ENCODE measurements around the gene TAT. TPM values are rescaled to one million over a fixed set of nuclear protein-coding genes. Genes with fewer than 3 reads are reported as not detected.

The TAT gene
- total and polyA plus RNA-seq, 9 donors: 0.02 to 1.3 (median 0.34) TPM; not detected in 4

DNA sequence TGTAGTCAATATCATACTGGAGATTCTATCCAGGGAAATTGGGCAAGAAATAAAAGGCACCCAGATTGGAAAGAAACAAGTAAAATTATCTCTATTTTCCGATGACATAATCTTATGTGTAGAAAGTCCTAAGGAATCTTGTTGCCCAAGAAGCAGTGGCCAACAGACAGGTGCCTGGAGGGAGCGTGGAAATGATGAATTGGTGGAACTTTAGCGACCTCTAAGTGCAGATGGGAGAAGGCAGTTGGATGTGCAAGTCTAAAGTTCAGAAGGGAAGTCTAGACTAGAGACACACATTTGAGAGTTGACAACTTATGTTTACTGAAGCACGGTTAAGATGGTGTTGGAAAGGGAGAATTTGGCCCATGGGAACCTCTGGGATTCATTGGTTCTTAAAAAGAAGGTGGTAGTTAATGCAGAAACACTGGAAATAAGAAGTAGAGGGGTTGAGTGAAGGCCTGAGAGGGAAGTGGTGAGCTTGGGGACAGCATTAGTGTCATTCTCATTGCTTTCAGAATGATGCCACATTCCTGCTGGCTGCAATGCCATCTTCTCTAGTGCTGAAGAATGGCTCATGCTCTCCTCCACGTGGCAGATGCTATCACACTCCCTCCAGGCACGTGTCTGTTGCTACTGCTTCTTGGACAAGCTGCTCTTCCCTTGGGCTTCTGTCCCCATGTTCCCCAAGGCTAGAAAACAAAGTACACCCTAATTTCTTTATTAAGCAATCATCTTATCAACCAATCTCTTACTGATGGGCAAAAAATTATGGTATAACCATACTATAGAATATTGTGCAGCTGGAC is 24.0 kb downstream of the TAT start:
- Histone ChIP-seq H3K36me3 (no peaks in the 10 kb centered on the region), H3K4me1 (ENCODE audit: insufficient read depth) (no peaks in the 10 kb centered on the region), H3K9me3 (no peaks in the 10 kb centered on the region), H3K27ac (no peak overlapping the region), H3K27me3 (no peaks in the 10 kb centered on the region), H3K4me3 (no peak overlapping the region)
- intact Hi-C loops (cut with DNase I): loop anchor here in 1 of 4 donors (1.0 kb wide), 1 partner anchor 11 kb away; no protein-coding TSS in a partner anchor
- TF ChIP-seq, protein P1, sequence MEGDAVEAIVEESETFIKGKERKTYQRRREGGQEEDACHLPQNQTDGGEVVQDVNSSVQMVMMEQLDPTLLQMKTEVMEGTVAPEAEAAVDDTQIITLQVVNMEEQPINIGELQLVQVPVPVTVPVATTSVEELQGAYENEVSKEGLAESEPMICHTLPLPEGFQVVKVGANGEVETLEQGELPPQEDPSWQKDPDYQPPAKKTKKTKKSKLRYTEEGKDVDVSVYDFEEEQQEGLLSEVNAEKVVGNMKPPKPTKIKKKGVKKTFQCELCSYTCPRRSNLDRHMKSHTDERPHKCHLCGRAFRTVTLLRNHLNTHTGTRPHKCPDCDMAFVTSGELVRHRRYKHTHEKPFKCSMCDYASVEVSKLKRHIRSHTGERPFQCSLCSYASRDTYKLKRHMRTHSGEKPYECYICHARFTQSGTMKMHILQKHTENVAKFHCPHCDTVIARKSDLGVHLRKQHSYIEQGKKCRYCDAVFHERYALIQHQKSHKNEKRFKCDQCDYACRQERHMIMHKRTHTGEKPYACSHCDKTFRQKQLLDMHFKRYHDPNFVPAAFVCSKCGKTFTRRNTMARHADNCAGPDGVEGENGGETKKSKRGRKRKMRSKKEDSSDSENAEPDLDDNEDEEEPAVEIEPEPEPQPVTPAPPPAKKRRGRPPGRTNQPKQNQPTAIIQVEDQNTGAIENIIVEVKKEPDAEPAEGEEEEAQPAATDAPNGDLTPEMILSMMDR (IDR thresholded peaks at IDR 0.05): no peak
- TF ChIP-seq EP300 (IDR thresholded peaks at IDR 0.05) (no peak), POLR2A (IDR thresholded peaks at IDR 0.05) (no peak)
- DNase-seq: no peak
- 44 to 48% (median 45%) methylated on average over 6 of the region's 6 CpGs for WGBS, 3 donors

DNA sequence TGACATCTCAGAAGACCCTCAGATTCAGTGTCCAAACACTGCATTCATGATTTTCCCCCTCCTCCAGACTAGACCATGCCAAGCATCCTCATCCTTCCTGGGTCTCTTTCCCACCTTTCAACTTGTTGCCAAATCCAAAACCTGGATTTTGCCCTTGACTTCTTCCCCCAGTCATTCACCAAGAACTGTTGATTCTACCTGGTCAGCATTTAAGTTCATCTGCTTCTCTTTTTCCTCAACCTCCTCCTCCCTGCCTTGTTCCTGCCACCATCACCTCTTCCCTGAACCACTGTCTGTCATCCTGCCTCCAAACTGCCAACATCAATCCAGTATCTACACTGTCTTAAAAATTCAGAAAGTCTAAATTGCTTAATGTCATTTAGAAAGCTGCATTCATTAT is 29.7 kb downstream of the TAT start:
- no peaks in the 10 kb centered on the region for H3K4me1 ChIP-seq (ENCODE audit: insufficient read depth)
- intact Hi-C loops (cut with DNase I): no loop called here
- TF ChIP-seq, protein P1 (IDR thresholded peaks at IDR 0.05): no peak
- TF ChIP-seq EP300 (IDR thresholded peaks at IDR 0.05): no peak
- TF ChIP-seq POLR2A (IDR thresholded peaks at IDR 0.05): no peak
- no peak overlapping the region for H3K4me3 ChIP-seq
- H3K9me3 ChIP-seq: no peaks in the 10 kb centered on the region
- no peak for DNase-seq
- H3K27ac ChIP-seq: no peak overlapping the region
- H3K36me3 ChIP-seq: no peaks in the 10 kb centered on the region
- H3K27me3 ChIP-seq: no peaks in the 10 kb centered on the region

DNA sequence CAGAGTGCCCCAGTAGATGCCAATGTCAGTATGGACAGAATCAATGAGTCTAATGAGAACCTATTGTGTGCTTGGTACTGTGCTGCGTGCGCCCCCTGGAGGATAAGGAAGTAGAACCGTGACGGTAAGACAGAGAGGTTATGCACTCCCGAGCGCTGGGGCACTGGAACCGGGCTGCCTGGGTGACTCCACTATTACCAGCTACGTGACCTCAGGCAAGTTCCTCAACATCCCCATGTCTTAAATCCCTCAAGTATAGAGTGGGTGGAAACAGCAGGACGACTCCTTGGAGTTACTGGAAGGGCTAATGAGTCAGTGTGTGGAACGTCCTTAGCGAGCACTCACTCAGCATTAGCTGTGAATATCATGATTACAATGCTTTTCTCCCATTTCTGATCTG is 34.5 kb downstream of the TAT start:
- WGBS, 3 donors: 23 to 25% (median 24%) methylated on average over 11 of the region's 11 CpGs
- no peaks in the 10 kb centered on the region for H3K9me3 ChIP-seq
- TF ChIP-seq EP300 (IDR thresholded peaks at IDR 0.05) (no peak), POLR2A (IDR thresholded peaks at IDR 0.05) (no peak)
- TF ChIP-seq, protein P1 (IDR thresholded peaks at IDR 0.05): no peak

DNA sequence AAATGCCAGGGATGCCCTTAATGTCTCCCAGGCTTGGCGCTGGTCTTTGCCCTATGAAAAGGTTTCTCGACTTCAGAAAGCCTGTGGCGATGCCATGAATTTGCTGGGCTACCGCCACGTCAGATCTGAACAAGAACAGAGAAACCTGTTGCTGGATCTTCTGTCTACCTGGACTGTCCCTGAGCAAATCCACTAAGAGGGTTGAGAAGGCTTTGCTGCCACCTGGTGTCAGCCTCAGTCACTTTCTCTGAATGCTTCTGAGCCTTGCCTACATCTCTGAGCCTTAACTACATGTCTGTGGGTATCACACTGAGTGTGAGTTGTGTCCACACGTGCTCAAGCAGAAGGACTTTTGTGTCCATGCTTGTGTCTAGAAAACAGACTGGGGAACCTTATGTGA is 39.2 kb downstream of the TAT start:
- Histone ChIP-seq H3K27me3 (no peaks in the 10 kb centered on the region), H3K9me3 (no peaks in the 10 kb centered on the region), H3K36me3 (no peaks in the 10 kb centered on the region), H3K27ac (no peak overlapping the region), H3K4me3 (no peak overlapping the region), H3K4me1 (ENCODE audit: insufficient read depth) (no peaks in the 10 kb centered on the region)
- WGBS, 3 donors: 67 to 70% (median 69%) methylated on average over 6 of the region's 6 CpGs
- DNase-seq: no peak
- TF ChIP-seq EP300 (IDR thresholded peaks at IDR 0.05) (no peak), POLR2A (IDR thresholded peaks at IDR 0.05) (no peak)
- TF ChIP-seq, protein P1 (IDR thresholded peaks at IDR 0.05): no peak
- intact Hi-C loops (cut with DNase I): no loop called here

More for the DNA sequence above, 34.5 kb downstream of the TAT start:
- no peaks in the 10 kb centered on the region for H3K27me3 ChIP-seq
- H3K4me3 ChIP-seq: no peak overlapping the region
- no peaks in the 10 kb centered on the region for H3K4me1 ChIP-seq (ENCODE audit: insufficient read depth)
- H3K36me3 ChIP-seq: no peaks in the 10 kb centered on the region
- no peak overlapping the region for H3K27ac ChIP-seq
- intact Hi-C loops (cut with DNase I): no loop called here
- no peak for DNase-seq
